ENCODE measurements around the gene SULF2.

SULF2 gene

GRCh38 chr20:47758517-47759450 is 26.5 kb downstream of the SULF2 start:
- DNase-seq = no peak

DNA sequence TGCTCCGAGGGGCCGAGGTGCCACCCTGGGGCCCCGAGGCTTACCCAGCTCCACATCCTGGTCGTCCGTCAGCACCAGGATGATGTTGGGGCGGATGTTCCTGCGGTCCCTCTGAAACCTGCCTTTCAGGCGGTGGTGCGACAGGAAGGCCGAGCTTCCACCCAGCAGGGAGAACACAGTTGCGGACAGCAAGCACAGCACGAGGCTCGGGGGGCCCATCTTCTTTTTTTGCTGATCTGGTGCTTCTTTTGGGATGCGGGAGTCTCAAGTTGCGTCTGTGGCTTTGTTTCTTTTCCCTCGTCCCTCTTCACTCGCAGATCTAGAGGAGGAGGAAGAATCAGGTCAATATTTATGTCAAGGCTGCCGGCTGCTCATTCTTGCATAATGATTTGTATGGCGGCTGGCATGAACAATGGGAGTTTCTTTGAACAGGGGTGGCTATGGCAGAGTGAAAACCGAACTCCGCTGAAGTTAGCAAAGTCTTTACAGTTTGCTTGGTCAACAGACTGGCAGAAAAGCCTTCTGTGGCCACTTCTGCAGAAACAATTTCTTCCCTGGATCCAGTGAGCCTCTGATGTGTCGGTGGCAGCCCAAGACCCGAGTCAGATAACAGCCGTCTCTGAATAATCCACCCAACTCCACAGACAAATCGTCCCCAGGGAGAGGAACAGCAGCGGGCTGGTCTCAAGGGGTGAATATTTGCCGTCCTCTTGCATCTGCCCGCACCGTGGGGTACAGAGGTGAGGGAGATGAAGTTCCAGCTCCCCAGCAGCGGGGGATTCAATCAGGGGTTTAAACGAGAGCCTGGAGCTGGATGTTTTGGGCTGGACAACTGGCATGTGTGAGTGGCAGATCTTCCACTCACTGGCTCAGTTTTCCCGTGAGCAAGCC is 27.9 kb downstream of the SULF2 start:
- DNase-seq = no peak

DNA sequence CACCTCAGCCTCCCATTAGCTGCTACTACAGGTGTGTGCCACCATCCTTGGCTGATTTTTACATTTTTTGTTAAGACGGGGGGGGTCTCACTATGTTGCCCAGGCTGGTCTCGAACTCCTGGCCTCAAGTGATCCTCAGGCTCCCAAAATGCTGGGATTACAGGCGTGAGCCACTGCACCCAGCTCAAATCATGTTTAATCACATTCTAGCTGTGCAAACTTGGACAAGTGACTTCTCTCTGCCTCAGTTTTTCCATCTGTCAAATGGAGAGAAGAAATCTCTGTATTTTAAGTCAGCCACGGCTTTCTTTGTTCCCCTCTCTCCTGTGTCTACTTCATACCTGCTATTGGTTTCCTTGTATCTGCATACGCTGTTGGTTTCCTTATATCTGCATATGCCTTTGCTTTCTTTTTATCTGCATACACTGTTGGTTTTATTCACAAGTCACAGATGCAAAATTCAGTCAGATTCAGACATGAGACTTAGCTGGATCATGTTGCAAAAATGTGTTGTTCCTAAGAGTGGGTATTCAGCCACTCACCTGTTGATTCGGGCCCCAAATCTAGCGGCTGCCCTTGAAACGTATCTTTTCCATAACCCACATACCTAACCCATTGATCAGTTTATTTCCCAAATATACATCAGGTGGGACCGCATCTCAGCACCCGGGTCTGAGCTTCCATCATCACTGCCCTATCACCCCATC is 30.2 kb downstream of the SULF2 start:
- no peak for DNase-seq

GRCh38 chr20:47754388-47754715 is 30.9 kb downstream of the SULF2 start:
- DNase-seq = no peak

- no peak for DNase-seq
Measured at GRCh38 chr20:47753576-47754387, 31.5 kb downstream of the SULF2 start.

GRCh38 chr20:47751449-47751848 is 33.8 kb downstream of the SULF2 start:
- no peak for DNase-seq

GRCh38 chr20:47749339-47749738 is 35.9 kb downstream of the SULF2 start:
- DNase-seq = no peak

DNA sequence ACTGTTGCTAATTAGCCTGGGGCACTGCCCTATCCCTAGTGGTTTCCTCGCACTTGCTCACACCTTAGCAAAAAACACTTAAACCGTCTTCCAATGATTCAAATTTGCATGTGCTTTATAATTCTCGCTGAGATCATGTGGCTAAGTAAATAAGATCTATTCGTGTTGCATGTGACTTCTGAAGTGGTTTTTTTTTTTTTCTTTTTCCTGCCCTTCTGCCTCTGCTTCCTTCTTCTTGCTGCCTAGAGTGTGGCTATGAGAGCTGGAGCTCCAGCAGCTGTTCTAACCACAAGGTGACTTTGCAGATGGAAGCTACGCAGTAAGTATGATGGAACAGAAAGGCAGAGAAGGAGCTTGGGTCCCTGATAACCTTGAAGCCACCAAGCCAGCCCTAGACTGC is 36.5 kb downstream of the SULF2 start:
- DNase-seq = no peak

DNA sequence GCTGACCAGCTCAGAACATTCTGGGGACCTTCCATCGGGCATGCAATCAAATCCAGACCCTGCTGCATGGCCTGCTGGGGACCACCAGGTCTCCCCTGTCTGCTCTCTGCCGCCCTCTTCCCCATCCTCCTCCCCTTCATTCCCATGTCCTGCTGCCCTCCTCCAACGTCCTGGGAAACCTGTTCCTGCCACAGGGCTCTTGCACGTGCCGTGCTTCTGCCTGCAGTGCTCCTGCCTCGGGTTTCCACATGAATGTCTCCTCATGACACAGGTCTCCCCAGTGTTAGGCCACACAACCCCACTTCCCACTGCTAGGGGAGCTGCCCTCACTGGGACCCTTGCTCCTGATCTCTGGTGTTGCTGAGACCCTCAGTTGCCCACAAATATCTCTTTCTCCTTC is 37.2 kb downstream of the SULF2 start:
- DNase-seq = no peak

GRCh38 chr20:47747669-47748031 is 37.6 kb downstream of the SULF2 start:
- DNase-seq = no peak

- no peak for DNase-seq
Measured at GRCh38 chr20:47744803-47745202, 40.5 kb downstream of the SULF2 start.

DNA sequence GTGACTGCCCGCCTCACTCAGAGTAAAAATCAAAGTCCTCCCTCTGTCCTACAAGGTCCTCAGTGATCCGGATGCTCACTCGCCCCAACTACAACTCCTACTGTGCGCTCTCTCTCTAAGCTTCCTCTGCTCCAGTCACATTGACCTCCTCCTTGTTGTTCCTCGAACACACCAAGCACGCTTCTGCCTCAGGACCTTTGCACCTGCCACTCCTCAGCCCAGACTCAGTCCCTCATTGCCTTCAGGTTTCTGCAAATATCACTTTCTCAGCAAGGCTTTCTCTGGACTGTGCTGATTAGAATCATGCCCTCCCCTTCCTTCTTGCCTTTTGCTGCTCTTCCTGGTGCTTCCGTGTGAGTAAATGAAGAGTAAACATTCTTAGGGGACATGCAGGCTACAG is 41.6 kb downstream of the SULF2 start:
- no peak for DNase-seq

GRCh38 chr20:47741669-47742608 is 43.3 kb downstream of the SULF2 start:
- no peak for DNase-seq

- DNase-seq = no peak
Measured at GRCh38 chr20:47740862-47741184, 44.5 kb downstream of the SULF2 start.

- no peak for DNase-seq
Measured at GRCh38 chr20:47740121-47740861, 45.0 kb downstream of the SULF2 start.

GRCh38 chr20:47737923-47738322 is 47.4 kb downstream of the SULF2 start:
- no peak for DNase-seq

- no peak for DNase-seq
Measured at GRCh38 chr20:47736570-47737152, 48.6 kb downstream of the SULF2 start.

DNA sequence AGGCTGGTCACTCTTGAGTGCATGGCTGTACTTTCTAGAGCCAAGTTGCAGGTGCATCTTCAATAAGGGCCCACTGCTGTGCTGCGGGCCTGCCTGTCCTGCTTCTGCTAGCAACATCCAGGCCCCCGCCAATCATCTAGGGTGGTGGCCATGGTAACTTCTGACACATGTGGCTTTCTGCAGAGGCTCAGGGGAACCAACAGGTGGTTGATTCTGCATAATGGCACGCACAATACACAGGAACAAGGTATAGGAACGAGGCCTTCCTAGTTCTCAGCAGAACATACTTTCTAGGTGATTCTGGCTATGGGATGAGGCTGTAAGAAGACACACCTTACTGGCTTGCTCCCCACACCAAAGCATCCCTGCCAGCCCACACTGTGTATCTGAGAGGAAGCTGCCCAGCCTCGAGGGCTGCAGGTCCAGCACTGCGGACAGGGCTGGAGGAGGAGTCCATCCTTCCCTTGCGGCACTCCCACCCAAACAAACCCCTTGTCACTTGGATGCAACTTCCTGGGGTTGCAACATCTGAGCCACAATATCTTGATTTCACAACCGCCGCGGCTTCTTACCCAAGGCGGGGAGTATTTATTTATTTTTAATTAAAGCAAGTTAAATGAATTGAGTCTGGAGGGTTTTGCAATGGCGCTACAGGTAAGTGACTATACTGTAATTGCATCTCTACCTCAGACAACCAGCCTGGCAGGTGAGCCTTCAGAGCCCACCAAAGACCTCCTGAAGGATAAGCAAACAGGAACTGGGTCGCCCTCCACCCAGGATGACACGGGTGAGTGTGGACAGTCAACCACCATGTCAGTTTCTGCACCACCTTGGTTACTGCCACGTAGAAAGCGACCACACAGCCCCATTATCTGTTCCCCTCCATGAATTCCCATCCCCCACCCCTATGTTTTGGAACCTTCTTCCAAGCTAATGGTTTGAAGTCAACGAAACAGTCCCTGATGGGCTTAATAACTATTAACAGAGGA is 49.6 kb downstream of the SULF2 start:
- no peak for DNase-seq

- DNase-seq = no peak
Measured at GRCh38 chr20:47734870-47735269, 50.4 kb downstream of the SULF2 start.

All from HCEC 1CT (cell line).